ENCODE measurements around the gene AGMO. TPM values are rescaled to one million over a fixed set of nuclear protein-coding genes. Genes with fewer than 3 reads are reported as not detected.
A peak's percentile ranks its signal among the peaks of the same experiment; 100 is the strongest.

The AGMO gene
- total RNA-seq, 6 experiments from 2014 or later = 20.8 to 58.9 (median 33.7) TPM

DNA sequence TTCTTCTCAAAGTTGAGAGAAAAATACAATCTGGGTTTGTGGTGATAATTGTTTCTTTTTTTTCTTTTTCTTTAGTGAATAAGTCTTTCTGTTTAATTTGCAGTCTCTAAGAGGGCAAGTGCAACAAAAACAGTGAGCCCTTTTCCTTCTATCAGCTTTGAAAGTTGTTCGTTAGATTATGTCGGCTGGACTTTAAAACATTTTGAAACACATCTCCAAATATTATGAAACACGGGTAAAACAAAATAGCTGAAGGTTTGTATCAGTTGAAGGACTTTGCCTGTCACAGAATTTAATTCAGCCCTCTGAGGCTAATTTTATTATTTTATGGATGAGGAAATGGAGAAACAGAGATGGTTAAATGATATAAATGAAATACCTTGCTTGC lies 85.3 kb downstream of the AGMO start:
- Histone ChIP-seq H3K4me1 (peaks cover 0 to 14% (median 3%) of the 10 kb centered on the region in 4 donors), H3K27me3 (no peaks in the 10 kb centered on the region), H3K9me3 (no peaks in the 10 kb centered on the region), H3K27ac (peak overlapping the region; percentile 4 to 54 (median 50)), H3K36me3 (no peaks in the 10 kb centered on the region), H3K4me3 (no peak overlapping the region)
- 19% methylated on average over 3 of the region's 3 CpGs for WGBS (ENCODE audit: insufficient coverage, low coverage, low lambda C conversion rate, missing lambda C conversion rate)
- ATAC-seq (peak; percentile 80 to 92 (median 90)), DNase-seq (no peak)
- intact Hi-C loops (cut with DNase I) = no loop called here
- TF ChIP-seq POLR2A (IDR thresholded peaks at IDR 0.05) = no peak
- TF ChIP-seq, protein P1, sequence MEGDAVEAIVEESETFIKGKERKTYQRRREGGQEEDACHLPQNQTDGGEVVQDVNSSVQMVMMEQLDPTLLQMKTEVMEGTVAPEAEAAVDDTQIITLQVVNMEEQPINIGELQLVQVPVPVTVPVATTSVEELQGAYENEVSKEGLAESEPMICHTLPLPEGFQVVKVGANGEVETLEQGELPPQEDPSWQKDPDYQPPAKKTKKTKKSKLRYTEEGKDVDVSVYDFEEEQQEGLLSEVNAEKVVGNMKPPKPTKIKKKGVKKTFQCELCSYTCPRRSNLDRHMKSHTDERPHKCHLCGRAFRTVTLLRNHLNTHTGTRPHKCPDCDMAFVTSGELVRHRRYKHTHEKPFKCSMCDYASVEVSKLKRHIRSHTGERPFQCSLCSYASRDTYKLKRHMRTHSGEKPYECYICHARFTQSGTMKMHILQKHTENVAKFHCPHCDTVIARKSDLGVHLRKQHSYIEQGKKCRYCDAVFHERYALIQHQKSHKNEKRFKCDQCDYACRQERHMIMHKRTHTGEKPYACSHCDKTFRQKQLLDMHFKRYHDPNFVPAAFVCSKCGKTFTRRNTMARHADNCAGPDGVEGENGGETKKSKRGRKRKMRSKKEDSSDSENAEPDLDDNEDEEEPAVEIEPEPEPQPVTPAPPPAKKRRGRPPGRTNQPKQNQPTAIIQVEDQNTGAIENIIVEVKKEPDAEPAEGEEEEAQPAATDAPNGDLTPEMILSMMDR (IDR thresholded peaks at IDR 0.05) = no peak

DNA sequence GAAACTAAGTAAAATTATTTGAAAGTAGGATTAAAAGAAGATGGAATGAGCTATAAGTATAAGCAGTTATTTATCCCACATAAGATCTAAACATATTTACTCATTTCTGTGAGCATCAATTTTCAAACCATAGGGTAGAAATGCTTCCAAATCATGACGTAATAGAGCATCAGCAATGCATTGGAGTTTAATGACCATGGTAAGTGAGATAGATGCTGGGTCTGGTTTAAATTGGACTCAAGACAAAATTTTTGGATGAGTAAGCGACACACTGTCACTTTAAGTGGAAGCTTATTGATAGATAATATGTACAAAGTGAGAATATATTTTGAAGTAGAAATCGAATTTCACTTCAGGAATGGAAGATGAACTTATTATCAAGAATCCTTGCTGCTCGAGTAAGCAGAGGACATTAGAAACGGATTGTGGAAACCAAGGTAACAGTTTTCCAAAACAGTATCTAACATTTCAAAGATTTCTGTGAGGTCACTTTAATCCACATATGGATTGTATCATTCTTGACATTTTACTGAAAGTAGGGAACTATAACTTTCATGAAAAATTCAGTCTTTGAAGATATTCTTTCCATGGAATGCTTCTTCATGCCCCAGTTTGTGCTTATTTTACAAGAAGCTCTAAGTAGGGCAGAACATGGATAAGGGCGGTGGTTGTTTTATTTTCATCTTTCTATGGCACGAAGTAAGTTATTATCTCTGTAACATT lies 85.8 kb downstream of the AGMO start:
- intact Hi-C loops (cut with DNase I) = no loop called here
- no peak for DNase-seq

DNA sequence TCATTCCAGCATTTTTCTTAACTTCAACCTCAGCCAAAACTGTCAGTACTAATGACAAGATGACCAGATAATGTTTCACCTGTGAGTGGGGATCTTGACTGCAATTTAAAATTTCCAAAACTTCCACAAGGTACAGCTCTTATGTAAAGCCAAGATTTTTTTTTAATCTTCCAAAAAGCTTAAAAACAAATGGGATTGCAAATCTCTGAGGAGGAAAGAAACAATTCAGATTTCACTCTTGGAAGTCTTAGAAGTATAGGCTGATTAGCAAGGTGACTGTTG lies 90.2 kb downstream of the AGMO start:
- peaks cover 0 to 9% (median 3%) of the 10 kb centered on the region in 4 donors for H3K4me1 ChIP-seq
- no peak overlapping the region for H3K27ac ChIP-seq
- ATAC-seq (no peak), DNase-seq (no peak)
- no peak for TF ChIP-seq POLR2A (IDR thresholded peaks at IDR 0.05)
- intact Hi-C loops (cut with DNase I) = no loop called here
- no peaks in the 10 kb centered on the region for H3K9me3 ChIP-seq
- no peaks in the 10 kb centered on the region for H3K36me3 ChIP-seq
- H3K4me3 ChIP-seq = no peak overlapping the region
- H3K27me3 ChIP-seq = no peaks in the 10 kb centered on the region

More for the DNA sequence above, 85.8 kb downstream of the AGMO start:
- peak overlapping the region; percentile 4 to 54 (median 50) for H3K27ac ChIP-seq
- H3K36me3 ChIP-seq = no peaks in the 10 kb centered on the region
- 42% methylated on average over 7 of the region's 7 CpGs for WGBS (ENCODE audit: insufficient coverage, low coverage, low lambda C conversion rate, missing lambda C conversion rate)
- peak in 3 of 4 donors; percentile 40 to 55 (median 48) for ATAC-seq
- no peak overlapping the region for H3K4me3 ChIP-seq
- TF ChIP-seq, protein P1 (IDR thresholded peaks at IDR 0.05) = no peak
- TF ChIP-seq POLR2A (IDR thresholded peaks at IDR 0.05) = no peak
- no peaks in the 10 kb centered on the region for H3K9me3 ChIP-seq
- no peaks in the 10 kb centered on the region for H3K27me3 ChIP-seq
- H3K4me1 ChIP-seq = peaks cover 0 to 14% (median 3%) of the 10 kb centered on the region in 4 donors

DNA sequence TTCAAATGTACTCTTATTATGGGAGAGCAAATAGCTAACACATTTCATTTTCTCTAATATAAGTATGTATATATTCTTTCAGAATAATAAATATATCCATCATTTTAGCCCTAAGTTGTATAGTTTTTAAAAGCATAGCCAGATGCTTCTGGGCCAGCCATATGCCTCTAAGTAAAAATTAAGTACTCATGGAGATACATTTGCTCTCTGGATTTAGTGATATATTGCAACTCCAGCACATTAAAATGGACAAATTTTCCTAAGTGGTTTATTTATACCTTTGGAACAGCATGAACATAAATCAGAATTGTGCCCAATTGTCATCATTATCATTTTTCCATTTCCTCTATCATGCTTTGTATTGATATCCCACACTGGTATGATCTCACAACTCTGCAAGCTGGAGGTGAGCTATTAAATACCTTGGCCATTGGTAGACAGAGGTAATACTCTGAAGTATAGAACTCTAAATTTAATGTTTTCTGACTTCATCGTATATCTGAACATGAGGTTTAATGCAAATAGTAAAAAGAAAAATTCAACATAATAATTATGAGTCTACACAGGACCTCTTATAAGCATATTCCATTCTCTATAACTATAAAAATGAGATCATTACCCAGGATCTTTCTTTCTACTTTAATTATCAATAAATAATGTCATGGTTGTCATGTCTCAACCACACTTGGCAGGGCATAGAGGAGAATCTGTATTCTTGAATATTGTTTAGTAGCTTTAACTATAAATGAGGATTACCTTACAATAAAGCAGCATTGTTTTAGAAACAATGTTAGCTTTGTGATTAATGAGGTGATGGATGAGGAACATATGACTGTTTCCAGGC lies 90.8 kb downstream of the AGMO start:
- Histone ChIP-seq H3K4me3 (no peak overlapping the region), H3K27ac (no peak overlapping the region), H3K36me3 (no peaks in the 10 kb centered on the region), H3K9me3 (no peaks in the 10 kb centered on the region), H3K4me1 (peaks cover 0 to 5% (median 2%) of the 10 kb centered on the region in 4 donors), H3K27me3 (no peaks in the 10 kb centered on the region)
- DNase-seq = no peak
- TF ChIP-seq, protein P1 (IDR thresholded peaks at IDR 0.05) = no peak
- no peak for TF ChIP-seq POLR2A (IDR thresholded peaks at IDR 0.05)
- intact Hi-C loops (cut with DNase I) = no loop called here
- no peak for ATAC-seq
- WGBS (ENCODE audit: insufficient coverage, low coverage, low lambda C conversion rate, missing lambda C conversion rate) = 90% methylated on average over 1 of the region's 1 CpG

DNA sequence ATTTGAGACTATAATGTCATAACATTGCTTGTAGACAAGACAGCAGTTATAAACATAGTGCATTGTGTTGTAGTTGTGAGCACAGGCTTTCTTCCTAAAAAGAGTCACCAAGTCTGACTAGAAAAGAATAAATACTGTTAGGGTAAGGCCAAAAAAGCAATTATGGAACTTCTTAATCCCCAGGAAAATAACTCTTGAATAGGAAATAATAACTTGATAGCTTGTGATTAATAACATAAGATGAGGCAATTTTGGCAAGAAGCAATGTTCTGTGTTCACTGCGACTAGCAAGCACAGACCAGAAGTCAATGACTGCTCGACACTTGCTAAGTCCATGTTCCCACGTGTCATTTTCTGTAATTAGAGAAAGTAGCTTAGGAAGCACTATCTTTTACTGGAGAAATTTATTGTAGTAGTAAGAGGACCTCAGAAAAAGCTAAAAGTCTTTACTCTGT lies 97.1 kb downstream of the AGMO start:
- H3K27me3 ChIP-seq = no peaks in the 10 kb centered on the region
- DNase-seq (no peak), ATAC-seq (no peak)
- no peak for TF ChIP-seq POLR2A (IDR thresholded peaks at IDR 0.05)
- TF ChIP-seq, protein P1 (IDR thresholded peaks at IDR 0.05) = no peak
- H3K4me3 ChIP-seq = no peak overlapping the region
- intact Hi-C loops (cut with DNase I) = no loop called here
- WGBS (ENCODE audit: insufficient coverage, low coverage, low lambda C conversion rate, missing lambda C conversion rate) = 50% methylated on average over 3 of the region's 3 CpGs
- H3K4me1 ChIP-seq = no peaks in the 10 kb centered on the region
- no peak overlapping the region for H3K27ac ChIP-seq
- H3K36me3 ChIP-seq = no peaks in the 10 kb centered on the region
- no peaks in the 10 kb centered on the region for H3K9me3 ChIP-seq

Data from right lobe of liver (tissue), 6 donors.